H1 (cell line): ENCODE data around the gene DOCK1. TPM values are rescaled to one million over a fixed set of nuclear protein-coding genes. Genes with fewer than 3 reads are reported as not detected.
"Not testable (repeated sequence)": the region's sequence is repeated elsewhere in the genome, so short reads cannot be mapped to it uniquely, and the experiment has no call there.

ENCODE experiments used
- CTCF ChIA-PET: fragments of 300-600 bp; sonication (Branson Sonifier 250); formaldehyde crosslinking; loops from one replicate; lab custom pipeline; 2021; ENCODE audit not compliant: partially characterized antibody; lab: Charles Lee
- POLR2A ChIA-PET: fragments of 300-600 bp; sonication (Branson Sonifier 250); formaldehyde crosslinking; loops from one replicate; lab custom pipeline; 2021; ENCODE audit warnings: inconsistent platforms; ENCODE audit not compliant: partially characterized antibody; lab: Charles Lee
- DNase-seq, 2 experiments: peaks; one replicate each; pipeline versions ENCODE4 v3.0.0 to v3.0.0-alpha.2; 2010 to 2022; ENCODE audit warnings: low spot score in 2 of 2, low read depth in 1 of 2, mixed read lengths in 1 of 2
- FAIRE-seq: peaks from 2 replicates; lab custom pipeline; 2011; peaks lifted over from hg19 to GRCh38; lab: Jason Lieb, UNC
- H2AFZ ChIP-seq: 2 replicates; pipeline ENCODE4 v1.8.1; 2012; ENCODE audit warnings: low read length, inconsistent platforms
- H2AK5ac ChIP-seq: 2 replicates; pipeline ENCODE4 v1.6.1; 2013; ENCODE audit warnings: low read depth, low read length
- H2BK120ac ChIP-seq: replicated peaks from 2 replicates; pipeline ENCODE3; 2013; ENCODE audit warnings: low read depth, low read length, inconsistent platforms
- H2BK12ac ChIP-seq: 2 replicates; pipeline ENCODE4 v1.6.1; 2013; ENCODE audit warnings: low read depth, low read length
- H2BK15ac ChIP-seq: 2 replicates; pipeline ENCODE4 v1.6.1; 2013; ENCODE audit warnings: low read length
- H2BK20ac ChIP-seq: 2 replicates; pipeline ENCODE4 v1.6.1; 2013; ENCODE audit warnings: low read length
- H2BK5ac ChIP-seq: 2 replicates; pipeline ENCODE4 v1.6.1; 2013; ENCODE audit warnings: low read depth, low read length
- H3K14ac ChIP-seq: 2 replicates; pipeline ENCODE4 v1.6.1; 2013; ENCODE audit warnings: inconsistent platforms; ENCODE audit not compliant: insufficient read length
- H3K18ac ChIP-seq: 2 replicates; pipeline ENCODE4 v1.6.1; 2013; ENCODE audit warnings: low read length; ENCODE audit errors: extremely low read depth
- H3K23ac ChIP-seq: 2 replicates; pipeline ENCODE4 v1.6.1; 2013; ENCODE audit warnings: inconsistent platforms; ENCODE audit not compliant: insufficient read length
- H3K23me2 ChIP-seq: 2 replicates; pipeline ENCODE4 v1.6.1; 2013; ENCODE audit warnings: low read depth, low read length
- H3K27ac ChIP-seq: 2 replicates; pipeline ENCODE4 v1.6.1; 2011; ENCODE audit warnings: low read depth, low read length, inconsistent platforms
- H3K27me3 ChIP-seq, 4 experiments: replicated peaks in 1 of 4; 1 replicate in 1 of 4; 2 replicates in 3 of 4; pipeline versions ENCODE4 v1.6.1 to v1.8.1; 2011 to 2013; ENCODE audit warnings: low read length in 3 of 4, mild to moderate bottlenecking in 3 of 4, inconsistent platforms in 2 of 4, mixed read lengths in 2 of 4, moderate library complexity in 1 of 4; ENCODE audit not compliant: control insufficient read depth in 3 of 4, insufficient read depth in 3 of 4; ENCODE audit errors: extremely low read depth in 1 of 4
- H3K36me3 ChIP-seq, 4 experiments: 2 replicates each; pipeline versions ENCODE4 v1.6.1 to v1.8.1; 2011 to 2013; ENCODE audit warnings: mild to moderate bottlenecking in 4 of 4, low read length in 3 of 4, moderate library complexity in 2 of 4, control low read depth in 1 of 4, inconsistent platforms in 1 of 4; ENCODE audit not compliant: insufficient read depth in 4 of 4, control insufficient read depth in 2 of 4
- H3K4ac ChIP-seq: replicated peaks from 2 replicates; pipeline ENCODE3; 2013; ENCODE audit warnings: low read length, low read depth, mixed read lengths, inconsistent platforms; ENCODE audit not compliant: insufficient read length
- H3K4me1 ChIP-seq, 4 experiments: replicated peaks in 1 of 4; 1 replicate in 1 of 4; 2 replicates in 3 of 4; pipeline versions ENCODE4 v1.6.1 to v1.8.1; 2011 to 2013; ENCODE audit warnings: low read length in 3 of 4, inconsistent platforms in 2 of 4, mixed read lengths in 1 of 4; ENCODE audit not compliant: insufficient read depth in 4 of 4, control insufficient read depth in 3 of 4
- H3K4me2 ChIP-seq, 2 experiments: 2 replicates each; pipeline versions ENCODE4 v1.6.1 to v1.8.1; 2011 to 2013; ENCODE audit warnings: low read depth in 2 of 2, low read length in 2 of 2, control low read depth in 1 of 2, inconsistent platforms in 1 of 2, mild to moderate bottlenecking in 1 of 2; ENCODE audit not compliant: insufficient read depth in 1 of 2
- H3K4me3 ChIP-seq, 4 experiments: fragments of 200-600, 300-600 bp in 1 of 4; sonication (generic), shearing (Covaris generic), sonication (Bioruptor Twin) in 1 of 4; 2 replicates each; pipeline versions ENCODE4 v1.5.1 to v1.8.1; 2011 to 2016; ENCODE audit warnings: low read length in 4 of 4, low read depth in 3 of 4, control low read depth in 2 of 4, inconsistent platforms in 2 of 4, mild to moderate bottlenecking in 2 of 4, mixed read lengths in 1 of 4, moderate library complexity in 1 of 4; ENCODE audit not compliant: insufficient read depth in 2 of 4; ENCODE audit errors: extremely low read depth in 1 of 4
- H3K56ac ChIP-seq: replicated peaks from 2 replicates; pipeline ENCODE3; 2013; ENCODE audit warnings: low read depth, mild to moderate bottlenecking, mixed read lengths, low read length, inconsistent platforms; ENCODE audit not compliant: insufficient read length
- H3K79me1 ChIP-seq: 2 replicates; pipeline ENCODE4 v1.6.1; 2013; ENCODE audit warnings: low read depth, low read length, control low read depth
- H3K79me2 ChIP-seq, 2 experiments: 2 replicates each; pipeline versions ENCODE4 v1.6.1 to v1.8.1; 2012 to 2013; ENCODE audit warnings: low read length in 2 of 2, mild to moderate bottlenecking in 2 of 2, inconsistent platforms in 1 of 2; ENCODE audit not compliant: insufficient read depth in 2 of 2, control insufficient read depth in 1 of 2
- H3K9ac ChIP-seq, 4 experiments: replicated peaks in 1 of 4; 1 replicate in 1 of 4; 2 replicates in 3 of 4; pipeline versions ENCODE4 v1.6.1 to v1.8.1; 2011 to 2013; ENCODE audit warnings: low read depth in 3 of 4, low read length in 3 of 4, control low read depth in 2 of 4, mild to moderate bottlenecking in 2 of 4, moderate library complexity in 2 of 4, inconsistent platforms in 1 of 4; ENCODE audit errors: extremely low read depth in 1 of 4
- H3K9me3 ChIP-seq, 2 experiments: 2 replicates each; pipeline versions ENCODE4 v1.6.1 to v1.8.1; 2012 to 2013; ENCODE audit warnings: mild to moderate bottlenecking in 2 of 2, moderate library complexity in 2 of 2, control low read depth in 1 of 2, inconsistent platforms in 1 of 2, low read depth in 1 of 2, low read length in 1 of 2, mixed read lengths in 1 of 2; ENCODE audit not compliant: insufficient read depth in 2 of 2
- H4K20me1 ChIP-seq, 2 experiments: replicated peaks in 1 of 2; 2 replicates each; pipeline versions ENCODE3 to v1.8.1; 2011 to 2013; ENCODE audit warnings: inconsistent platforms in 2 of 2, low read length in 2 of 2, mild to moderate bottlenecking in 1 of 2; ENCODE audit not compliant: insufficient read depth in 2 of 2, control insufficient read depth in 1 of 2
- H4K5ac ChIP-seq: 2 replicates; pipeline ENCODE4 v1.6.1; 2013; ENCODE audit warnings: low read length, low read depth, mixed read lengths, inconsistent platforms; ENCODE audit not compliant: insufficient read length
- H4K8ac ChIP-seq: 2 replicates; pipeline ENCODE4 v1.8.0; 2013; ENCODE audit warnings: mild to moderate bottlenecking, moderate library complexity, low read length, inconsistent platforms; ENCODE audit not compliant: insufficient read depth; ENCODE audit errors: extremely low read depth
- H4K91ac ChIP-seq: replicated peaks from 2 replicates; pipeline ENCODE3; 2013; ENCODE audit warnings: low read length, mixed read lengths, inconsistent platforms; ENCODE audit not compliant: insufficient read length
- WGBS, 2 experiments: shearing (Covaris generic) in 1 of 2; methylation state at CpG; one replicate each; pipeline versions ENCODE4 v1.1.6 to v1.1.7; 2013 to 2015; ENCODE audit warnings: low lambda C conversion rate in 2 of 2, mixed read lengths in 2 of 2, inconsistent platforms in 1 of 2, low coverage in 1 of 2, missing lambda C conversion rate in 1 of 2; ENCODE audit not compliant: insufficient replicate concordance in 2 of 2, insufficient coverage in 1 of 2, insufficient read length in 1 of 2; ENCODE audit errors: extremely low coverage in 1 of 2, missing lambda C conversion rate in 1 of 2; 5-methylcytosine and 5-hydroxymethylcytosine counted together
- polyA plus RNA-seq, 7 experiments: library from polyadenylated mRNA; depleted of rRNA in 3 of 7; stranded (reverse) in 5 of 7; unstranded in 2 of 7; fragments of >200 nt in 5 of 7; fragments of 200-250 nt in 2 of 7; gene quantifications; 1 replicate in 5 of 7; 2 replicates in 1 of 7; 4 replicates in 1 of 7; pipeline versions ENCODE4 v1.2.1 to v1.2.3, GENCODE V29; 2011 to 2013; ENCODE audit warnings: missing spikeins in 2 of 7, mixed read lengths in 2 of 7
- total RNA-seq: library from RNA; stranded (reverse); fragmentation: NEBNext Ultra II Directional; extraction: Animal tissue kit (Norgen Biotek cat#: 25700); gene quantifications from 2 replicates; pipeline ENCODE4 v1.2.1, GENCODE V29; 2021

DOCK1 gene
- total and polyA plus RNA-seq, 2 of the 8 experiments (the other 6 are each of a cell fraction or from before 2014, with no cell fraction given): 11.6 to 53.0 TPM

- H4K20me1 ChIP-seq, H4K8ac ChIP-seq, H4K91ac ChIP-seq, H2BK15ac ChIP-seq, H3K9me3 ChIP-seq, H2BK12ac ChIP-seq, H2AFZ ChIP-seq, H3K4me3 ChIP-seq, H3K18ac ChIP-seq, POLR2A ChIA-PET, H2BK5ac ChIP-seq, H3K9ac ChIP-seq, H3K23me2 ChIP-seq, H3K4me1 ChIP-seq, H4K5ac ChIP-seq, H3K27me3 ChIP-seq, H3K4me2 ChIP-seq, H3K56ac ChIP-seq, H2BK20ac ChIP-seq, DNase-seq, FAIRE-seq, H3K36me3 ChIP-seq, H3K23ac ChIP-seq, H3K27ac ChIP-seq, H3K14ac ChIP-seq, H3K4ac ChIP-seq, H2AK5ac ChIP-seq, H2BK120ac ChIP-seq: not testable (repeated sequence)
- 97% methylated on average over 9 of the region's 9 CpGs; no CpG with 5 or more reads in 1 of the 2 experiments for WGBS, 2 experiments
- CTCF ChIA-PET: interaction anchor here (0.6 to 1.2 kb wide), 3 partner anchors 15 to 119 kb away, joined by 3 to 4 read pairs (median 3); no protein-coding TSS in a partner anchor
- Histone ChIP-seq H3K79me2 (peaks cover 8 to 84% of the 10 kb centered on the region in 2 experiments), H3K79me1 (peaks cover 15% of the 10 kb centered on the region)
Observed at GRCh38 chr10:126938121-126938520, 32.9 kb downstream of the DOCK1 start.
